ENCODE results near the gene BTBD8.

DNA sequence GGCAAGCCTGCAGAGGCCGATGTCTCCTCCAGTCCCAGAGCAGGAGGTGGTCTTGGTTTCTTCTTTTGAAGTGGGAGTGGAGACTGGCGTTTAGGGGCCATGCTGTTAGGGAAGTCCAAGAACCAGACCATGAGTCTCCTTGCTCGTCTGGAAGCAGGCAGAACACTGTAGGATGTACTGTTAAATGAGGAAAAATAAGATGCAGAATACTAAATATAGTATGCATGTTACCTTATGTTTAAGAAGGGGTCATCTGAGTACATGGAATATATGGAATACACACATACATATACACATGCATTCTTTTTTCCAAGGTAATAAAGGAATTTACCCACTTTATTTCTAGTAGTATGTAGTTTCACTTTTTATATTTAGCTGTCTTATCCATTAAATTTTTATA lies 4.8 kb upstream of the BTBD8 start, which contains the start of gene SETSIP:
- TF ChIP-seq EZH2phosphoT487 (IDR thresholded peaks at IDR 0.05) = no peak
- no peak for TF ChIP-seq CTCF (IDR thresholded peaks at IDR 0.05)
- TF ChIP-seq EZH2 (IDR thresholded peaks at IDR 0.05) = no peak

Measured in neural progenitor cell (in vitro differentiated cells).